GM18907 (cell line): ENCODE measurements around the gene ADPGK.
"Not testable (repeated sequence)": the region's sequence is repeated elsewhere in the genome, so short reads cannot be mapped to it uniquely, and the experiment has no call there.

Source experiments
- ATAC-seq: cut with Tn5 transposase; IDR thresholded peaks from one replicate; pipeline ENCODE4 v1.9.1; 2021; ENCODE audit warnings: mild to moderate bottlenecking, moderate library complexity; ENCODE audit not compliant: unreplicated experiment

ADPGK gene

DNA sequence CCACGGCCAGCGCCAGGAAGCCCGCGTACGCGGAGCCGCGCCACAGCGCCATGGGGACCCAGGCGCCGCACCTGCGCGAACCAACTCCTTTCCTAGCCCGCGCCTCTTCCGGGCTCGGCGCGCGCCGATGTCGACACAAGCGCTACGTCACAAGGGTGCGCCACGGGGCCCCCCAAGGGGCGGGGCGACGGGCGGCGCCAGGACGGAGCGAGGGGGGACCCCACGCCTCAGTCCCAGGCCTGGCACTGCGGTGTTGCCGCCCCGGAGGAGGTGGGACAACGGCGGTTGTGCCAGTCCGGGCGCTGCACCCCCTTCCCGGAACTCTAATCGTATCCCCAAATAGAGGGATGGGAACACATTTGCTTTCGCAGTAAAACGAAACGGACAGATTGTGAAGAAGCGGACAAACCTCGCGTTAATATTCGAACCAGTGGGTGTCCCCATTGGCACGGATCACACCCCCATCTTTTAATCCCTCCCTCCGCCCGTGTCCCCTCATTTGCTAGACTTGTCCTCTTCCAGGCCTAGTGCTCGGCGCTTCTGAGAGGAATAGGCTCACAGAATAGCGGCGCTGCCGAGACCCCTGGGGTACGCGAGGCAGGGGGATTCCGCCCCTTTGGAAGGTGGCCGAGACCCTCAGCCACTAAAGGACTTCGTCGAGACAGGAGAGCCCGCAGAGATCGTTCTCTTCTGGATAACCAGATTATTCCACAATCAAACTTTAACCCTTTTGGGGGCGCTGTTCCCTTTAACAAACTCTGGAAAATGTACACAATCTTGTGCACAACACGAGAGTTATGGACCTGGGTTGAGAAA is at the start of gene ADPGK:
Gene ADPGK (minus strand): TSS at position 119 of the 816 bp plus-strand sequence. CDS start 67 bp downstream, at position 52.
- peak; percentile 80 for ATAC-seq

DNA sequence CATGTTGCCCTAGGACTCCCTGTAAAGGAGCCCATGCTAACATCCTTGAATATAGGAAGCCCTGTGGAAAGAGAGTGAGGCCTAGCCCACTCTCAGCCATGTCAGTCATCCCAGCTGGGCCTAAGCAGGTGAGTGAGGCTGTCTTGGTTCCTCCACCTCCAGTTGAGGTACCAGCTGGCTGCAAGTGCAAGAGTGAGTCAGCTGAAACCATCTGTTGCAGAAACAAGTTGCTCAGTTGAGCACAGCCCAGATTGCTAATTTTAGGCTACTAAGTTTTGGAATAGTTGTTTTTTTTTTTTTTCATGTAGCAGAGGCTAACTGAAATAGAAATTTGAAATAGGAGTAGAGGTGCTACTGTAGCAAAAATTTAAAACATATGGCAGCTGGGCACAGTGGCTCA is 43.7 kb upstream of the ADPGK start:
- no peak for ATAC-seq

DNA sequence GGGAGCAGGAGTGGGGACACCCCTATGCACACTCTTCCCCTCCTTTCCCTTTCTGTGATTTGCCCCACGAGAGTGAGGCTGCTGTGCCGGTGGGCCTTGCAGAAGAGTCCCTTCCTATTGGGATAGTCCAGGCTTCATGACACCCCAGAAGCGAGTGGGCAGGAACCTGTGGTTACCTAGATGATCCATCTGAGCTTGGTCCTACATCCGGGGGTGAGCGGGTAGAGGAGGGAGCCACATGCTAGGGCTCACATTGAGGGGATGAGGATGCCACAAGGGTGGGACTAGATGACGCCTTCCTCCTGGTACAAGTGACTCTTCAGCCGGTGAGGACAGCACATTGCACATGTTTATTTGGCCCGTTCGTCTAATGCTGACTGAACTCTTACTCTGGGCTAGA is 43.1 kb upstream of the ADPGK start:
- no peak for ATAC-seq

- no peak for ATAC-seq
These were observed 42.3 kb upstream of the ADPGK start for GRCh38 chr15:72825829-72826228.

DNA sequence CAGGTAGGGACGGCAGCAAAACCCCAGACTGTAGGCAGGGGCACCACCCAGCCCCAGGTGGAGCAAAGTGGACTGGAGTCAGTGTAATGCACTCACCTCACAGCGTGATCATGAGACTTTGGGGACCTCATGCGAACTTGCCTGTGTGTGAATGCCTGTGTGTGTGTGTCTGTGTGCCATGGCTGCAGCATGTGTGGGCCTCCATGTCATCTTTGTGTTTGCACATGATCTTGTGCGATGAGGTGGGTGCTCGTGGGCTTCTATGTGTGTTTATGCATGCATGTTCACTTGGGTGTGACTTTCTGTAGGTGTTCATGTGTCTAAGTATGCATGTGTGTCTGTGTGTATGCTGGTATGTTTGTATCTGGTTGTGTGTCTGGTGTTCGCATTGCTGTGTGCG is 41.2 kb upstream of the ADPGK start:
- ATAC-seq = no peak

GRCh38 chr15:72824112-72824511 is 40.6 kb upstream of the ADPGK start:
- no peak for ATAC-seq

- no peak for ATAC-seq
These were observed 36.7 kb upstream of the ADPGK start for GRCh38 chr15:72820278-72820677.

DNA sequence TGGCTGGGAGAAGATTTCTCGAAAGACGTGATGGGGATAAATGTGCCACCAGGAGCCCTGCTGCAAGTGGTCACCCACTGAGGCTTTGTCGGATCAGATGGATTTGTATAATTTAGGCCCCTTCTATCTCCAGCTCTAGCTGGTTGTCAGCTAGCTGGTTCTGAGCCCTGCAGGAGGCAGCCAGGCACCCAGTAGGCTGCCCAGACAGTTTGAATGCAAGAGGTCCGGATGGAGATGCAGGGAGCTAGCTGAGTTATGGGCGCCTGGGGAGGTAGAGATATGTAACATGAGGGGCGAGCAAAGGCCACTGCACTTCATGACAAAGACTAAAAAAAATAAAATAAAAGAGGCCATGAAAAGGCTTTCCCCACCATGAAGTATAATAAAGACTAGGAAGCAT is 35.1 kb upstream of the ADPGK start:
- ATAC-seq = no peak

DNA sequence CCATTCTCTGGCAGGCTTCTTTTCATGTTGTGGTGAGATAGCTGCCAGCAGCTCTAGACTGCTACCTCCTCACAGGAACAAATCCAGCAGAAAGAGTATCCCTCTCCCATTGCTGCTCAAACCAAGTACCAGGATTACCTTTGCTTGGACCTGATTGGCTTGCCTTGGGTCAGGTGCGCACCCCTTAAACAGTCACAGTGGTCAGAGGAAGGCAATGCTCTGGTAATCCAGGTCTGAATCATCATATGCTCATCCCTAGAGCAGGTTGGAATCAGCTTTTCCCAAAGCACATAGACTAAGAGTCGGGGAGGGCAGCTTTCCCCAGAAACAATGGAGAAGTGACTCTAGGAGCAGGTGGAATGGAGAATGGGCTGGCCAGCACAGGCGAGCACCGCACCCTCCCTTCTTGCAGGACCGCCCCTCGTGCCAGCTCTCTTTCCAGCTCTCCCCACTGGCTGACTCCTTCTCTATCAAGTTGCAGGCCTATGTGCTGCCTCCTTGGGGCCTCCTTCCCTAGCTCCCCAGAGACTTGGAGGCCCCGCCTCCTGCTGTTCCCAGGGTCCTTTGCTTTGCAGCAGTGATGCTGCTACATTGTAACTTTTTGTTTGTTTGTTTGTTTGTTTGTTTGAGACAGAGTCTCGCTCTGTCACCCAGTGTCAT is 29.9 kb upstream of the ADPGK start:
- ATAC-seq = no peak

GRCh38 chr15:72809329-72809728 is 25.8 kb upstream of the ADPGK start:
- no peak for ATAC-seq

- not testable (repeated sequence) for ATAC-seq
These were observed 23.8 kb upstream of the ADPGK start for GRCh38 chr15:72807346-72807745.

- ATAC-seq = no peak
These were observed 19.4 kb upstream of the ADPGK start for GRCh38 chr15:72803006-72803405.

DNA sequence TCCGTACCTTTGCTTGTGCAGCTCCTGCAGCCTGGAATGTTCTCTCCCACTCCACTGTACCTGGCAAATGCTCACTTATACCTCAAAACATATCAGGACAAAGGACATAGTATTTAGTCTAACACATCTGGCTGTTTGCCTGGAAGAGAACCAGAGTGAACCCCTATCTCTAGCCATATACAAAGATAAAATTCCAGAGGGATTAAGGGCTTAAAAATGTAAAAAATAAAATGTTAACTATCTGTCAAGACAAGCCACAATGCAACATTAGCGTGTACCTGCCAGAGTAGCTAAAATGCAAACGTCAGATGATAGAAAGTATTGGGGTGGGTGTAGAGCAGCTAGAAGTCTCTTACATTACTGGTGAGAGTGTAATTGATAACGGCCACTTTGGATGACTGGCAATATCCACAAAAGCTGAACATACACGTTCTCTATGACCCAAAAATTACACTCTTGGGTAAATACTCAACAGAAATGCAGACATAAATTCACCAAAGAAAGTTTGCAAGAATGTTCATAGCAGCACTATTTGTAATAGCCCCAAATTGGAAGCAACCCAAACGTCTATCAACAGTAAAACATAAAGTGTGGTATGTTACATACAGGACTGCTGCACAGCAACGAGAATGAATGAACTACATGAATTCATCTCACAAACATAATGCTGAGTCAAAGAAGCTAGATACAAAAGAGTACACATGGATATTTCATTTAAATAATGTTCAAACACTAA is 18.2 kb upstream of the ADPGK start:
- ATAC-seq = no peak

- no peak for ATAC-seq
These were observed 17.4 kb upstream of the ADPGK start for GRCh38 chr15:72800833-72801481.

GRCh38 chr15:72797834-72798233 is 14.3 kb upstream of the ADPGK start:
- no peak for ATAC-seq

DNA sequence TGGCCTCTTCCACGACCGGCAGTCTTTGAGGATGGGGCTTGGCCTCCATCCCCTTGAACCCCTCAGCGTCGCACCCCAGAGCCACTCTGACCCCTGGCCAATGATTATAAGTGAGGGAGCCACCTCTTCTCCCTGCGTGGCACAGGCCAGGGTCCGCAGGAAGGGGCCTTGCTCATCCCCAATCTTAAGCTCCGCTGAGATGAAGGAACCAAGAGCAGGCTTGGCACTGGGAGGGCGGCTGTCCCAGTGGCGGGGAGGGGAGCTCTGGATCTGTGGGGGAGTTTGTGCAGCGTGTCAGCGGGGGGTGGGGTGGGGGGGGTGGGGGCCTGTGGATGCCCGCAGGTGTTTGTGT is 13.8 kb upstream of the ADPGK start:
- ATAC-seq = no peak

DNA sequence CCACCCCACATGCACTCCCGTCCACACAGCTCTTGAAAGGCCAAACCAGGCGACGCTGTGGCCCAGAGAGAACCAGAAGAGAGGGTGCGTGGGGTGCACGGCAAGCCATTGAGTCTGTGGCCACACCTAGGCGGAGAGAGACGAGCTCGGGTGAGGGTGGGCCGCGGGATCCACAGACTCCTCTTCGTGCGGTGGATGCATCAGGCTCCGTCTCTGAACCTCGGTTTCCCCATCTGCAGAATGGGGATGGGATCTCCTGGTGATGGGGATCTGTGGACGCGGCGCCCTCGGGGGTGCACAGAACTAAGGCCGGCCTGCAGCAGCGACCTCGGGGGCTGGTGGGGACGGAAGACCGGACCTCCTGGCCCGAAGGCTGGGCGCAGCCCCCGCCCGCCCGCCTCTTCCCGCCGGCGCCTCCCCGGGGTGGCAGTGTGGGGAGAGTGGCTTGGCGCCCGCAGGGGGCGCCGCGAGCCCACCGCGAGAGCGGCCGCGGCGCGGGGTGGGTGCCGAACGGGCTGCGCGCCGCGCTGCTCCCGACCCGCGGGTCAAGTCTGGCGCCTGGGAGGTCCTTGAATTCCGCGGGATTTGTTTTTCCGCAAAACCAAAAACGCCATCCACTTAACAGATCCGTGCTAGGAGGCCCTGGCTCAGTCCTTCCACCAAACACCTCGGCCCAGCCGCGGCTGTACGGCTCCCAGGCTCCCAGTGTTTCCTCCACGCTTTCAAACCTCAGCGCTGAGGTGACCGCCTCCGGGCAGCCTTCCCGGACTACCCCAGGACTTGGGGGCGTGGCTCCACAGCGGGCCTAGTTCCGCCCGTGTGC is 13.2 kb upstream of the ADPGK start:
- no peak for ATAC-seq

DNA sequence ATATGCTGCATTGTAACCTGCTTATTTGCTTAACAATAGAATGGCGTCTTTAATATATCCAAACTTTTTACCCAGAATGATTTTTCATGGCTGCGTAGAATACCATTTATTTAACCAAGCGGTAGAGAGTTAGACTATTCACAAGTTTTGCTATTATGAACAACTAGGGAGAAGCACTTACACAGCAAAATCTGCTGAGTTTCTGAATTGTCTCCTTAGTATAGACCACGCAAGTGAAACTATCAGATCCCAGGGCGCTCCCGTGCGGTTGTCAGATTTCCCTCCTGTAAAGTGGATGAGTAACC is 12.6 kb upstream of the ADPGK start:
- ATAC-seq = no peak

GRCh38 chr15:72793766-72794660 is 10.5 kb upstream of the ADPGK start:
- ATAC-seq = no peak

DNA sequence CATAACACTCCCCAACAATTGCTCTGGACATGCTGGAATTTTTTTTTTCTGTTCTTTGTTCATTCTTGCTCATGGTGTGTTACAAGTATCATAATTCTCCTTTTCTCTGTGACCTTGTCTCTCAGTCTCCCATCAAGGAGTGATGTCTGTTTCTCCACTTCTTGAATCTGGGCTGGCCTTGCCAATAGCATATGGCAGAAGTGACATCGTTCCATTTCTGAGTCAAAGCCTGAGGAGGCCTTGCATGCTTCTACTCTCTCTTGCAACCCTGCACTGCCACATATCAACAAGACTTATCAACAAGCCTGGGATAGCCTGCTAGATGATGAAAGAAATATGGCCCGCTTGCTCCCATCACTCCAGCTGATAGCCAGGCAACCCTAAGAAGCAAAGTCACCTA is 8.9 kb upstream of the ADPGK start:
- ATAC-seq = no peak
